Kidney (tissue), 14 donors: Measurements from ENCODE around the gene MAML3. TPM values are rescaled to one million over a fixed set of nuclear protein-coding genes. Genes with fewer than 3 reads are reported as not detected.

Experiments used
- DNase-seq, 5 donors: peaks; one replicate each; pipeline ENCODE4 v3.0.0-alpha.2; 2013 to 2020
- FAIRE-seq: peaks from 2 replicates; lab custom pipeline; 2012; peaks lifted over from hg19 to GRCh38; lab: Jason Lieb, UNC
- H3K27ac ChIP-seq, 2 donors: one replicate each; pipeline ENCODE4 v1.7.0; 2013; ENCODE audit warnings: low read depth in 2 of 2, low read length in 2 of 2, inconsistent platforms in 1 of 2
- H3K27me3 ChIP-seq: one replicate; pipeline ENCODE4 v1.7.1; 2013; ENCODE audit warnings: low read length, inconsistent platforms; ENCODE audit not compliant: control insufficient read depth, insufficient read depth
- H3K36me3 ChIP-seq, 3 donors: one replicate each; pipeline versions ENCODE4 v1.7.0 to v1.7.1; 2013; ENCODE audit warnings: low read length in 3 of 3, control low read depth in 1 of 3, inconsistent platforms in 1 of 3; ENCODE audit not compliant: insufficient read depth in 3 of 3, control insufficient read depth in 2 of 3
- H3K4me1 ChIP-seq, 3 donors: one replicate each; pipeline versions ENCODE4 v1.7.0 to v1.7.1; 2013; ENCODE audit warnings: low read length in 3 of 3, inconsistent platforms in 1 of 3, low read depth in 1 of 3; ENCODE audit not compliant: control insufficient read depth in 2 of 3, insufficient read depth in 2 of 3
- H3K4me3 ChIP-seq, 3 donors: one replicate each; pipeline versions ENCODE4 v1.7.0 to v1.8.1; 2013; ENCODE audit warnings: low read length in 3 of 3, control low read depth in 1 of 3, inconsistent platforms in 1 of 3
- H3K9ac ChIP-seq, 3 donors: one replicate each; pipeline versions ENCODE4 v1.7.0 to v1.7.1; 2013; ENCODE audit warnings: low read length in 3 of 3, control low read depth in 1 of 3, inconsistent platforms in 1 of 3
- H3K9me3 ChIP-seq, 3 donors: one replicate each; pipeline versions ENCODE4 v1.7.0 to v1.7.1; 2013; ENCODE audit warnings: low read length in 3 of 3, control low read depth in 1 of 3, inconsistent platforms in 1 of 3; ENCODE audit not compliant: control insufficient read depth in 2 of 3, insufficient read depth in 1 of 3
- intact Hi-C: fragments of 100-400 bp; cut with DNase I; formaldehyde crosslinking; loops from one replicate; pipeline ENCODE4 v1.11.1; 2022
- polyA plus RNA-seq: library from polyadenylated mRNA; stranded (reverse); fragments of 350-450 nt; fragmentation: Illumina TruSeq; extraction: RNeasy Lipid Tissue Mini Kit (QIAGEN cat#74804); gene quantifications from one replicate; pipeline ENCODE4 v1.2.3, GENCODE V29; 2014; ENCODE audit warnings: low read depth, low replicate concordance; ENCODE audit not compliant: insufficient read depth
- total RNA-seq: library from RNA; stranded (reverse); fragmentation: NEBNext Ultra II Directional; extraction: Animal tissue kit (Norgen Biotek cat#: 25700); gene quantifications from one replicate; pipeline ENCODE4 v1.2.1, GENCODE V29; 2021
- TF ChIP-seq, protein P1 (sequence below): IDR thresholded peaks from 3 replicates; pipeline ENCODE4 v1.5.1; 2012; ENCODE audit warnings: mild to moderate bottlenecking, moderate library complexity, borderline replicate concordance; ENCODE audit not compliant: insufficient read depth; ENCODE audit errors: extremely low read depth
- donor health status: control.
- donor health status: control.
- donor health status: control.
- donor health status: control.
- donor health status: control.
- donor health status: DM: yes; HTN: yes; CAD: no.
- donor health status: Normal renal cell carcinoma (clear cell type).

Gene MAML3
- total and polyA plus RNA-seq, 2 donors from 2014 or later = 1.4 to 10.4 TPM

DNA sequence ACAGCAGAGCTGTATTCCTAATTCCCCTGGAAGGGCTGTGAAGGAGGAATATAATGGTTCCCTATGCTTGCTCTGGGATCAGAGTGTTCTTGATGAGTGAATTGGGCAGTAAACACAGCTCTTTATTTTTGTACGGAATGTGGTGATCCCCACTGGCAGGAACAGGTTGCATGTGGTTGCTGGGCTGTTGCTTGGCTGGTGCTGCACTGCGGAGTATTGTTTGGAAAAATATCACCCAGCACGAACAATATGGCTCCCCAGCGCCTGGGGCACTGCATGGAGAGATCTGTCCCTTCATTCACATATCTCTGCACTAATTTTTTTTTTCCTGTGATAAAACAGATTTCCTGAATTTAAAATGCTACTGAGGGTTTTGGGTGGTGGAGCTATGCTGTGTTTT, 368.6 kb downstream of the MAML3 start:
- Histone ChIP-seq H3K4me3 (no peak overlapping the region), H3K9ac (no peak overlapping the region), H3K4me1 (peaks cover 0 to 4% (median 3%) of the 10 kb centered on the region in 3 donors), H3K9me3 (no peaks in the 10 kb centered on the region), H3K27ac (no peak overlapping the region), H3K27me3 (no peaks in the 10 kb centered on the region), H3K36me3 (no peaks in the 10 kb centered on the region)
- no peak for FAIRE-seq
- DNase-seq = no peak
- TF ChIP-seq, protein P1, sequence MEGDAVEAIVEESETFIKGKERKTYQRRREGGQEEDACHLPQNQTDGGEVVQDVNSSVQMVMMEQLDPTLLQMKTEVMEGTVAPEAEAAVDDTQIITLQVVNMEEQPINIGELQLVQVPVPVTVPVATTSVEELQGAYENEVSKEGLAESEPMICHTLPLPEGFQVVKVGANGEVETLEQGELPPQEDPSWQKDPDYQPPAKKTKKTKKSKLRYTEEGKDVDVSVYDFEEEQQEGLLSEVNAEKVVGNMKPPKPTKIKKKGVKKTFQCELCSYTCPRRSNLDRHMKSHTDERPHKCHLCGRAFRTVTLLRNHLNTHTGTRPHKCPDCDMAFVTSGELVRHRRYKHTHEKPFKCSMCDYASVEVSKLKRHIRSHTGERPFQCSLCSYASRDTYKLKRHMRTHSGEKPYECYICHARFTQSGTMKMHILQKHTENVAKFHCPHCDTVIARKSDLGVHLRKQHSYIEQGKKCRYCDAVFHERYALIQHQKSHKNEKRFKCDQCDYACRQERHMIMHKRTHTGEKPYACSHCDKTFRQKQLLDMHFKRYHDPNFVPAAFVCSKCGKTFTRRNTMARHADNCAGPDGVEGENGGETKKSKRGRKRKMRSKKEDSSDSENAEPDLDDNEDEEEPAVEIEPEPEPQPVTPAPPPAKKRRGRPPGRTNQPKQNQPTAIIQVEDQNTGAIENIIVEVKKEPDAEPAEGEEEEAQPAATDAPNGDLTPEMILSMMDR = no peak
- intact Hi-C loops = no loop called here

DNA sequence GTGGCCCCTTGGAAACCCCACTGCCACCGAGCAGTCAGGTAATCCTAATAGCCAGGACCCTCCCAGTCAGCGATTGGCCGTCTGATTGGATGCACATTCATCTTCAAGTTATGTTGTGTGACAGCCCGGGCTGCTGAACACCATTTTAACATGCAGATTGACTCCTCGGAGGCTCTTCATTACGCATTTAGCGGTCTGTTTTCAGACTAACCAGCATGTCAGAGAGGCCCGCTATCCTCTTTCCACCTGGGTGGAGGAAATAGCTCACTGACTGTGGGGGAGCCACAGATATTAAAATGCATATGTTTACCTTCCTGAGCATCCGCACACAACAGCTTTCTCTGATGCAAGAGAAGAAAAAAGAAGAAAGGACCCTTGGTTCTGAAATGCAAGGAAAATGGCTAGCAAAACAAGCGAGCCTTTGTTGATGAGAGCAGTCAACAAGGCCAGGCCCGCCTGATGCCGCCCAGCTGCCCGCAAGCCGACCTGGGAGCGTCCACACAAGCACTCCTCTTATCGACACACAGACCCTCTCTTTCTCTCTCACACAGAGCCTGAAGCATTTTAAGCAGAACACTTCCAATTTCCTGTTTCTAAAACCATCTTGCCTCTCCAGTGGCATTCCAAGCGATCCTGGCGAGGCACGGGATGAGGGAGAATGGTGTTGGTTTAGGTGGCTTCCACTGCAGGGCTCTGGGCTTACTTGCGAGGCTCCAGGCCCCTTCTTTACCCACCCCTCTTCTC, 370.1 kb downstream of the MAML3 start:
- DNase-seq (peak in 4 of 5 donors; percentile 43 to 62 (median 52)), FAIRE-seq (no peak)
- Histone ChIP-seq H3K9me3 (no peaks in the 10 kb centered on the region), H3K4me1 (peaks cover 0 to 4% (median 3%) of the 10 kb centered on the region in 3 donors), H3K4me3 (no peak overlapping the region), H3K36me3 (no peaks in the 10 kb centered on the region), H3K27ac (no peak overlapping the region), H3K9ac (no peak overlapping the region), H3K27me3 (no peaks in the 10 kb centered on the region)
- intact Hi-C loops = no loop called here
- TF ChIP-seq, protein P1 = no peak

DNA sequence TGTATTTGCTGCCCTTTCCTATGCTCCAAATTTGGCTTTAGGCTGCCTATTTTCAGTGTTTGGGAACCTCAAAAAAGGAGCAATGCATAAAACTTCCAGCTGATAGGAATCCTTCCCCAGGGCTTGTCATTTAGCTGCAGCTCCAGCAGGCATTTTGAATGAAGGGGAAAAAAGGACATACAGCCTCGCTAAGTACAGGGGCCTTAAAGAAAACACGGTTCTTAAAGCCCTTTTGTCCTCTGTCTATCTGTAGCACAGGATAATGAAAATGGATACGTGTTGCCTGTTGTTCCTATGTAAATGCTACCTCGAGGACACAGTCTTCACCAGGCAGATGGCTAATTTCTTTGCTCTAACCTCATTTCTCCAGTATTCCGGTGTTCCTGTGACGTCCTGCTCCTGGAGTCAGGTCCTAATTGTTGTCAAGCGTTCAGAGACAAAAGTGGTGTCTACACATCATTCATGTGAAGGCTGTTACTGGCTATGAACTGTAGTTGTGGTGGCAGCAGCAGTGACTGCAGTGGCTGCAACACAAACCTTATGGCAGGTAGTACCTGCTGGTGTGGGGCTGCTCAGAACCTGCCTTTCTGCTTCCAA, 371.0 kb downstream of the MAML3 start:
- H3K9ac ChIP-seq = no peak overlapping the region
- peaks cover 0 to 4% (median 3%) of the 10 kb centered on the region in 3 donors for H3K4me1 ChIP-seq
- intact Hi-C loops = no loop called here
- DNase-seq = peak in 2 of 5 donors; percentile 28 to 47
- TF ChIP-seq, protein P1 = no peak
- no peaks in the 10 kb centered on the region for H3K36me3 ChIP-seq
- no peak for FAIRE-seq
- H3K27ac ChIP-seq = no peak overlapping the region
- H3K27me3 ChIP-seq = no peaks in the 10 kb centered on the region
- no peak overlapping the region for H3K4me3 ChIP-seq
- H3K9me3 ChIP-seq = no peaks in the 10 kb centered on the region
